Measurements from ENCODE around the gene WDR33.

The WDR33 gene

DNA sequence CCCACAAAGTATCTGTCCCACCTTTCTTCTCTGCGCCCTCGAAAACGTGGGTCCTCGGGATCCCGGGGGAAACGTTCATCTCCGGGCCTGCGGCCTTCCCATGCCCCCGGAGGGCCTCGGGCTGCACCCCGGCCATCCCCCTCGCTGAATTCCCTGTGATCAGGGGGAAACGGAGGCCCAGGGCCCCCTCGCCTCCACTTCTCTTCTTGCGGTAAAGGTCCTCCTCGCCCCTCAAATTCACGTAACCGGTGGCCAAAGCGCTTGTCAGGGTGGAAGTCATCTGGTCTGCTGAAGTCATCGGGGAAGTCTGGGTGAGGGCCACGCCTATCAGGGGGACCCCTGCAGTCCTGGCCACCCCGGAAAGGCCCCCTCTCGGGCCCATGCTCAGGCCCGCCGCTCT, 97.4 kb downstream of the WDR33 start:
- no peak for DNase-seq

DNA sequence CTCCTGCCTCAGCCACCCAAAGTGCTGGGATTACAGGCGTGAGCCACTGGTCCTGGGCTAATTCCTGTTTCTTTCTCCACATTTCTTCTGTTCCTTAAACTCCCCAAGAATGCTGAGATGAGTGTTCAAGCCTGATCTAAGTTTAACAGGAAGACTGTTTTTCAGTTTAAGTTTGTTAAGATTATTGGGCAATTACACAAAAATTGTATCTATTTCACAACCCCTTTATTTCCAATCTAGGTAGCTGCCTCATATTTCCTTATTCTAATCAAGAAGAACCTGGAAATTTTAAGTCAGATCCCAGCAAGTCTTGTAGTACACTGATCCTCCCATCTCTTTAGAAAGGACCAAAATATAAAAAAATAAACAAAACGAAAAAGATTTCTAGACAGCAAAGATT, 98.0 kb downstream of the WDR33 start:
- DNase-seq = no peak

DNA sequence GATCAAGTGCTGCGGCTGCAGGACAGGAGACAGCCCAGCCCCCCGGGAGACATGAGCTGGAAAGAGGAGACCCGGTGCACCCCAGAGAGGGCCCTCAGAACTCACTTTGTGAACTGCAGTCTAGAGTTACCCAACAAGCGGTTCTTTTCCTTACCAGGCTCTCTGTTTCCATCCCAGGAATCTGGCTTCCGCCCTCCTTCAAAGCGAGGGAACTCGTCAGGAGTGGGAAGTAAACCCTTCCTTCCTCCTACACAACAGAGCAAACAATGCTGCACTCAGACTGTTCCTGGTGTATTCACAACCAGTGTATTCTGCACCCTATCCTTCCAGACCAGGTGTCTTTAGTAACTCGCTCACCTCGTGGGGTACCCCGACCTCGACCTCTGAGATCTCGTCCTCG, 101.6 kb downstream of the WDR33 start:
- no peak for DNase-seq

DNA sequence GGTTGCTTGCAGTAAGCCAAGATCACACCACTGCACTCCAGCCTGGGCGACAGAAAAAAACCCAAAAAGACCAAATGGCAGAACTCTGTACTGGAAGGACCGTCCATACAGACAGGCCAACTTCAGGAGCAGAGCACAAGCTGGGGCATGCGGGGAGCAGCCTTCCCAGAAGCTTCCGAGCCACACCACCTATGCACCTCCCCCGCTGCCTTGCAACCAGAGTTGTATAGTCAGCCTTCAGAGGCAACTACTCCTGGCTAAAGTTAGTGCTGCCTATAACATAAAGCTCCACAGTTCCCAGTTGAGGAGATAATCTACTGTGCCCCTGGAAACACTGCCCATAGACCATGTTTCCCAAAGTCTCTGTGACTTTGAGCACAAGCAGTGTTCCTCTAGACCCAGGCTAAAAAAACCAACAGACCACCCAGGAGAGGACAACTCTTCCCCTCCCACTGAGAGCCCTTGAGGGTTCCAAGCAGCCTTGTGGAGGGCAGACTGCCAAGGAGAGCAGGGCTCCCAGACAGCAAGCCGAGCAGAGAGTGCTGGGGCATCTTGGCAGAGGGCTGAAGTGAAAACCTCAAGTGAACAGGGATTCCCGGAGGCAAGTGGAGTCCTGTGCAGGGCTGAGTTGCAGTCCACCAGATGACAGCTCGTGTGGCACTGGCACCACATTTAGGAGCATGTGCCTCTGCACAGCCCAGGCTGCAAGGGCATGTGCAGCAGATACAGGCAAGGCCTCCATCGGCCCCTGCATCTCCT, 102.9 kb downstream of the WDR33 start:
- DNase-seq = no peak

DNA sequence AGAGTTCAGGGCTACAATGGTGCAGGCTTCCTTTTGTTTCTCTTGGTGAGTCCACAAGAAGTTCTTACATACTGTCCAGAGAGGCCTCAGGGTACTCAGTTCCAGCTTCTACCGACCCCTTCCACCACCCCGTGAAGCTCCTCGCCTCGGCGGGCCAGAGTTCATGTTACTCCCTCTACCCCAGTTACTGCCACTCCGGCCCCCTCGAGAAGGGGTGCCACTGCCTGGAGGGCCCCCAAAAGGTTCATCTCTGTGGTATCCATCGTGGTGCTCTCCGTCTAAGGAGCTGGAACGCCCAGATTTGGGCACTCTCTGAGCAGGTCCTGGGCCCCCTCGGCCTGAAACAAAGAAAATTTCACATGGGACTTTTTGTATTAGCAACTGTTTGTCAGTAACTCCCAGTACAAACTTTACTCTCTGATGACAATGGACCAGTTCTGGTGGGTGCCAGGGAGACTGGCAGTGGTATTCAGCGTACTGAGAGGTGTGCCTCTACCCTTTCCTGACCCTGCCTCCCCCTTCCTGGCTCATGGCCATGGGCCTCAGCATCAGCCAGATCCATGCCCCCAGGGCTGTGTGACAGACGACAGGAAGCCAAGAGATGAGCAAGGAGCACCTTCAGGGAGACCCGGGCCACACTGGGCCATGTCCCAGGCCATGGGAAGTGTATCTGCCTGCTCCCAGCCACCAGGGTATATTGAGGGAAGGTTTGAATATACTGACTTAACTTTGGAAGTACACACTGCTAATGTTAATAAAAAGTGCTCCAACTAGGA, 104.6 kb downstream of the WDR33 start:
- DNase-seq = no peak

DNA sequence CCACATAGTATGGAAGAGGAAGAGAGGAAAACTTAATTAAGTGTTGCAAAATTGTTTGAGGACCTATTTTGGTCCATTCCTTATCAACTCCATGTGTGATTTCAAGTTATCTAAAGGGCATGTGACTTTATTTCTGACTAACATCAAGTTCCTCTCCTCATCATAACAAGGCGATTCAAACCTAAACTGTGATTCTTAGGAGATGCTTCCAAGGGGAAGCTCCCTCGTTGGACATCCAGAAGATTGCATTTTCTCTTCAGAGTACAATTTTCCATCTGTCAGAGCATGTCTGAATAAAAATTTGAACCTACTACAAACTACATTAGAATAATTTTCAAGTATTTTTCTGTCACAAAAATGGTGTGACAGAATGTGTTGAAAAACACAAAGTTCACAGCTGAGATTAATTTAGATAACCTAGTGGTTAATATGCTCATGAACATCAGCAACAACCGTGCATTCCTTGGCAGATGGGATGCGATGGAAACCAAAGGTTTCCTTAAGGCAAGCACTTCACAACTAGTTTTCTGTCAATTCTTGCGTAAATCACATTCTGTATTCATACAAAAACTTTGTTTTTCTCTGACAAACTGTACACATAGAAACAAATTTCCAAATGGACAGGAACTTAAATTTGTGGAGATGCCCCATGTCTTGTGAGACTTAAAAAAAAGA, 105.4 kb downstream of the WDR33 start:
- no peak for DNase-seq

DNA sequence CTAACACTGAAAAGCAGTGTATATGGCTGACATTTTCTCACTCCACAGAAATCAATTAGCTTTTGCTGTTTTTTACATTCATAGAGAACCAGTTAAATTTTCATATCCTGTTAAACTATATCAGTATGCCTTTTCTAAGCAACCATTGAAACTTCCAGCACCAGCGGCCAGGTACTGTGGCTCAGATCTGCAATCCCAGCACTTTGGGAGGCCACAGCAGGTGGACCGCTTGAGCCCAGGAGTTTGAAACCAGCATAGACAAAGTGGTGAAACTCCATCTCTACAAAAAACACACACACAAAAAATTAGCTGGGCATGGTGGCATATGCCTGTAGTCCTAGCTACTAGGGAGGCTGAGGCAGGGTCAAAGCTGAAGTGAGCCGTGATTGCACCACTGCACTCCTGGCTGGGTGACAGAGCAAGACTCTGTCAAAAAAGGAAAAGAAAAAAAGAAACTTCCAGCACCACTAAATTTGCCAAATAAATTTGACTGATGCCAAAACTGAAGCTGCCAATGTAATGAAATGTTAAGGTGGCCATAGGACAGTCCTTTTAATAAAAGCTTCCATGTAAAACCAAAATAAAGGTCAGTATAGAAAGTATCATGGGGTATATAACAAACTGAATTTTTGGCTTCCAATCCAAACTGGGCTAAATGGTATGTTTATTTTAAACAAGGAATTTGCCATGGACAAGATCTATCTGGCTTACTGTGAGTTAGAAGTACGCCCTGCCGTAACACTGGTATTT, 106.2 kb downstream of the WDR33 start:
- no peak for DNase-seq

DNA sequence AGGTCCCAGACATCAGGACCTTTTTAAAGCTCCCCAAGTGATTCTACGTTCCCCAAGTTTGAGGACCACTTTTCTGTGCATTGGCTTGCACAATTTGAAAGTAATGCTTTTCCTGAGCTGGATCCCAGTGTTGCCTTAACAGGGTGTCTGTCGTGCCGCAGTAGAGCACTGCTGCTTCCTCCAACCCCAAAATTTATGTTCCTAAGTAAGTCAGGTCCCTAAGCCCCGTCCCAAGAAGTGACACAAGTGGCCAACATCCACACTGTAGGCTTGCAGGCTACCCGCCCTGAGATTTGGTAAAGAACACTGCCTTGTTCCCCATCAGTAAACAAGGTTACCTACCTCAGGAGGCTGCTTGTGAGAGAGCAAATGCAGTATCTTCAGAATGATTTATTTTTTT, 107.7 kb downstream of the WDR33 start:
- DNase-seq = no peak

DNA sequence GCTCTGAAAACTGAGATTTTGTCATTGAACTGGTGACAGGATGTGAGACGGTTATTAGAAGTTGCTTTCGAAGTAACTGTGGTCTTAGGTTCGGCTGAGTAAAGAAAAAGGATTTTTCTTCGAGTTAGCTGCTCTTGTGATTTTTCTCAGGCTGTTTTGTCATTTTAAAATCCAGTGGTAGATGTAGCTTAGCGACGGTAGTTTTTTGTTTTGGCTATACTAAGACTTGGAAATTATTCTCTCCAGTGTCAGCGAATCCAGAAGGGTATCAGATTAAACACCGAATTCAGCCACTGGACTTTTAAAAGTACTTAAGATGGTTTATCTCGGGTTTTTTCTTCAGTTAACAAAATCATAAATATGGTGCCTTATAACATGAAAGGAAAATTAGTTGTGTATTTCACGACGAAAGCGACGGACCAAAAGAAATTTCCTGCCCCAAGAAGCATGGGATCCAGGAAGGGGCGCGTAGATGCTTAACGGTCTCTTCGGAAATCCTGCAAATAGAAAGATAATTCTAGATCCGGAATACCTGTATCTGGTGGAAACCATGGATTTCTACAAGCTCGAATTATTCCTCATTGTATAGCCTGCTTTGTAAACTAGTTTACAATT, 108.5 kb downstream of the WDR33 start:
- DNase-seq = no peak

DNA sequence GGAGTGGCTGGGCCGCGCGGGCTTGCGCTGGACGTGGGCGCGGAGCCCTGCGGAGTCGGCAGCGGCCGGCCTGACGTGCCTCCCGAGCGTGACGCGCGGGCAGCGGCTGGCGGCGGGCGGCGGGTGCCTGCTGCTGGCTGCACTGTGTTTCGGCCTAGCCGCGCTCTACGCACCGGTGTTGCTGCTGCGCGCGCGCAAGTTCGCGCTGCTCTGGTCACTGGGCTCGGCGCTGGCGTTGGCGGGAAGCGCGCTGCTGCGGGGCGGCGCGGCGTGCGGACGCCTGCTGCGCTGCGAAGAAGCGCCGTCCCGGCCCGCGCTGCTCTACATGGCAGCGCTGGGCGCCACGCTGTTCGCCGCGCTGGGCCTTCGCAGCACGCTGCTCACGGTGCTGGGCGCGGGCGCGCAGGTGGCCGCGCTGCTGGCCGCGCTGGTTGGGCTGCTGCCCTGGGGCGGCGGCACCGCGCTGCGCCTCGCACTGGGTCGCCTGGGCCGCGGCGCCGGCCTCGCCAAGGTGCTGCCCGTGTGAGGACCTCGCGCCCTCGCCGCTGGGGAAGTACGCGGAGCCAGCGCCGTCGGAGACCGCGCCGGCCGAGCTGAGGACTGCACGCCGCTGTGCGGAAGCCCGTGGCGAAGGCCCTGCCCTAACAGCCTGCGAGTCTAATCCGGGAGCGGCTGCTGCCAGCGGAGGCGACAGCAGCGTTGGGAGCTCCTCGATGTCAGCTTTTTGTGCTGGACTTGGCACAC, 109.1 kb downstream of the WDR33 start:
- DNase-seq = peak; percentile 87

DNA sequence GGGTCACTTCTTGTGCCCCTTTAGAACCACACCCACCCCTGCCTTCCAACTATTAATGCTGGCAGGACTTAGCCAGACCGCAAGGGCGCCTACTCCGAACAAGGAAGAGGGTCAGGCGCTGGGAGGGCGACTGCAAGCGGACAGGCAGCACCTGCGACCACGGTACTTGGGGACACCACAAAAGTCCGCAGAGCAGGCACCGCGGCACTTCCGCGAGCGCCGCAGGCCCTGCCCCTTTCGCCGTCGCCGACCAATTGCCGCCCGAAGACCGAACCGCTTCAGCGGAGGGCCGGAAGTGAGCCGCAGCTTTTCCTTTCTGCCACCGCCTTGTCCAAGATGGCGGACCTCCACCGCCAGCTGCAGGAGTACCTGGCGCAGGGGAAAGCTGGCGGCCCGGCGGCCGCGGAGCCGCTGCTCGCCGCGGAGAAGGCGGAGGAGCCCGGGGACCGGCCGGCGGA, 109.7 kb downstream of the WDR33 start, which contains the start of gene SFT2D3:
Gene SFT2D3 (plus strand): TSS at position 305 of the 458 bp plus-strand sequence. CDS start 32 bp downstream, at position 337.
- DNase-seq = peak; percentile 90

DNA sequence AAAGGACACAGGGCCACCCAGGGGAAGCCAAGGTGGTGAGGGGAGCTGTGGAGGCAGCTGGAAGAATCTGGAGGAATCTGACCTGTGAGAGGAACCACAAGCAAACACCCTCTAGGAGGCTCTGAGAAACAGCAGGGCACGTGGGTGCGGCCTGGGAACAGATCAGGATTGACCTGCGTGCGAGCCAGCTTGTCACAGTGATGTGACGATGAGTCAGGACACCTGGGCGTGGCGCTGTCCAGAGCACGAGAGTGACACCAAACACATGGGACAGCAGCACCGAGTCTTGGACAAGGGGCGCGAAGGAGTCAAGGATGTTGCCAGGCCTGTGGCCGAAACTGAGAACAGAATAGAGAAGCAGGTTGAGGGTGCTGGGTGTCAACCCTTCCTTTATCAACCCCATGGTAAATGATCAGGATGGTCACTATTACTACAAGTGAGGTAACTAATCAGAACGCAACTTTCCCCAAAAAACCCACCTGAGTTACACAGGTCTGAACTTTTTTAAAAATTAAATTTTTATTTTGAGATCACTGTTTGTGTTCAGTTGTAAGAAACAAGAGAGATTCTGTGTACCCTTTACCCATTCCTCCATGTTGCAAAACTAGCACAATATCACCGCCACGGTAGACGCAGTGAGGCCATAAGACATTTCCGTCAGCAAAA, 110.3 kb downstream of the WDR33 start:
- no peak for DNase-seq

DNA sequence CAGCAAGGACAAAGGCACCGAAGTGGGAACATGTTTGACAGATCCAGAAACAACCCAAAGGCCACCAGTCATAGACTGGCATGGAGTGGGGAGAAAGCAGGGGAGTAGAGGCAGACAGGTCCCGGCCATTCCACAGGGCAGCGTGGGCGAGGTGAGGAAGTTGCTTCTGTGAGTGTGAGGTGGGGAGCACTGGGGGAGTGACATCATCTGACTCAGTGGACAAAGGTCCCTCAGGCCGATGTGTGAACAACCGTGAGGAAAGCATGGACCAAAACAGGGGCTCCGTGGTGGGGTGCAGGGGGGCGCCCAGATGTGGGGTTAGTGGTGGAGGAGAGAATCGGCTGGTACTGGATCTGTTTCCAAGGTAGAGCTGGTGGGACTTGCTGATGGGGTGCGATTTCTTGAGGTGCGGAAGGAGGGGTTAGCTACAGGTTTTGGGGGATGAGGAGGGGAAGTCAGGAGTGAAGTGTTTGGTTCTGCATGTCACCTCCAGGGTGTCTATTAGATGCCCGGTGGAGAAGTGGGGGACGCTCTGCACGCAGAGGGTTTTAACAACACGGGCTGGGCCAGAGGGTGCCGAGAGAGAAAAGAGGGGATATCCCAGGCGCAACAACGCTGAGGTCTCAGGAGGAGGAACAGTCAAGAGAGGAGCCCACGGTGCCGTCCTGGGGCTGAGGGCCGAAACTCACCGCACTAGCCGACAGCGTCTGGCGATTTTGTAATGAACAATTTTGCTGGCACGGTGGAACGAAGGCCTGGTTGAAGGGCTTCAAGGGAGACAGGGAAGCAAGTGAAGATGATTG, 112.2 kb downstream of the WDR33 start:
- DNase-seq = no peak

DNA sequence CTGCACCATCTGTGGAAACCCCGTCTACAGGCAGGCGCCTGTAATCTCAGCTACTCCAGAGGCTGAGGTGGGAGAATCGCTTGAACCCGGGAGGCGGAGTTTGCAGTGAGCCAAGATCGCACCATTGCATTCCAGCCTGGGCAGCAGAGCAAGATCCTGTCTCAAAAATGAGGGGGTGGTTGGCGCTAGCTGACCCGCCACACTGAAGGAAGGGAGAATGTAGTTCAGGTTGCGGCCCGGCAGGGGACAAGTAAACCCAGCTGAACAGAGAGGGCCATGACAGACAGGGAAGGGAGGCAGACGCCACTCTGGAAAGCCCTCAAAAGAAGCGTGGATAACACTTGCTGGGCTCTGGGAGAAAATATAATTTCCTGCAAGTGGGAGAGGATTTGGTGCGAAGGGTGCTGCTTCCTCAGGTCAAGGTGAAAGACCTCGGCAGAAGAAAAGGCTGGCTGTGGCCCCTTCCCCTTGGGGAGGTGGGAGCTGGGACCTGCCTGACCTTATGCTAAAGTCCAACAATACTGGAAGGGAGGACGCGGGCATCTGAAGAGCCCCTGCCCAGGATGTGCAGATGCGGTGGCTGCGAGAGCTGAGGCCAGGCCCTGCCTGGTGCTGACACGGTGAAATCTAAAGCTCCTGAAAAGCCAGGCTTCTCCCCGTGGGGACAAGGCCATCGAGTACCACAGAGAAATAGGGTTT, 113.3 kb downstream of the WDR33 start:
- no peak for DNase-seq

DNA sequence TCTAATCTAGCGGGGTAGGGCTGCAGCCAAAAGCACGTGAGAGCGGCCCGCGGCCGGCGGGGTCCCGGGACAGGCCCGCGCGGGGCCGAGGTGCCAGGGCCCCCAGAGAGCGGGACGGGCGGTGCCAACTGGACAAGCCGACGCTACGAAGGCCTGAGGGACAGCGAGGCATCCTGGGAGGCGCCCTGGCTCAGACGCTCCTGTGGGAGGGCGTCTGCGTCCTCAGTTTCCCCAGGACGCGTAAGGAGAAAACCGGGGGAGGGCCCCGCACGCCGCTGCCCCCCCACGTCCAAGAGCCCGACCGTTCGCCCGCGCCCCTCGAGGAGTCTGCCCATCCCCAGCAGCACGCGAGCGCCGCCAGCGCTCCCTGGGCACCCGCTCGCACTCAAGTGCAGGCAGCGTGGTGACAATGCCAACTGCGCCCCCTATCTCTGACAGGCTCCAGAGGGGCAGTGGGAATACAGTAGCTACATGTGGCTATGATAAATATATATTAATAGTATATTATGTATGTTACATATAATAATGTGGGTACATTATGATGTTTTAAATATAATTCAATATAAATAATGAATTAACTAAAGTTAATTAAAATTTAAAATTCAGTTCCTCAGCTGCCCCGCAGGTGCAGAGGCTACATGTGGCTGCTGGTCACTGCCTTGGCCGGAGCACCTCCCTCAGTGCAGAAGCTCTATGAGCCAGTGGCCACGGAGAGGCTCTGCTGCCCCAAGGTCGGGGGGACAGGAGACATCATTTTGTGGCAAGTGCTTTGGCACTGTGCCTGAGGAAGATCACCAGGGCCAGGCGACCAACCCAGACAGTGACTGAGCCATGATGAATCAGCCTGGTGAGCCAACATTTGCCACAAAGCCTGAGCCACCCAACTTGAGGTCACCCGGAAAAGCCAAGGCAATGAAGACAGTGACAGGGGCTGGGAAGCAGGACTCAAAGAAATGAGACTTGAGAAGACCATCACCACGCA, 115.2 kb downstream of the WDR33 start:
- DNase-seq = no peak

DNA sequence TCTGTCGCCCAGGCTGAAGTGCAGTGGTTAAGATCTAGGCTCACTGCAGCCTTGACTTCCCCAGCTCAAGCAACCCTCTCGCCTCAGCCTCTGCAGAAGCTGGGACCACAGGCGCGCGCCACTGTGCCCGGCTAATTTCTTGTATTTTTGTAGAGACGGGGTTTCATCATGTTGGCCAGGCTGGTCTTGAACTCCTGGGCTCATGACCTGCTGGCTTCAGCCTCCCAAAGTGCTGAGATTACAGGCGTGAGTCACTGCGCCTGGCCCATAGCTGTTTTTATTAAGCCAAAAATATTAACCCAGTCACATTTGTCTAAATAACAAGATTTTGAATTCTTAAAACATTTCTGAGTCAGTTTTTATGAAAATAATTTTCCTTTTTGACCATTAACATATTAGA, 116.0 kb downstream of the WDR33 start:
- no peak for DNase-seq

DNA sequence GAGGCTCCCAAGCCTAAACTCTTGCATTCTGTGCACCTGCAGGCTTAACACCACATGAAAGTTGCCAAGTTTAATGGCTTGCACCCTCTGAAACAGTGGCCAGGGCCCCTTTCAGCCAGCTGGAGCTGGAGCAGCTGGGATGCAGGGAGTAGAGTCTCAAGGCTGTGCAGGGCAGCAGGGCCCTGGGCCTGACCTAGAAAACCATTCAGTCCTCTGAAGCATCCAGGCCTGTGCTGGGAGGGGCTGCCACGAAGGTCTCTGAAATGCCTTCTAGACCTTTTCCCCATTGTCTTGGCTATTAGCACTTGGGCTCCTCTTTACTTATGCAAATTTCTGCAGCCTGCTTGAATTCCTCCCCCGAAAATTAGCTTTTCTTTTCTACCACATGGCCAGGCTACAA, 120.3 kb downstream of the WDR33 start:
- DNase-seq = no peak

DNA sequence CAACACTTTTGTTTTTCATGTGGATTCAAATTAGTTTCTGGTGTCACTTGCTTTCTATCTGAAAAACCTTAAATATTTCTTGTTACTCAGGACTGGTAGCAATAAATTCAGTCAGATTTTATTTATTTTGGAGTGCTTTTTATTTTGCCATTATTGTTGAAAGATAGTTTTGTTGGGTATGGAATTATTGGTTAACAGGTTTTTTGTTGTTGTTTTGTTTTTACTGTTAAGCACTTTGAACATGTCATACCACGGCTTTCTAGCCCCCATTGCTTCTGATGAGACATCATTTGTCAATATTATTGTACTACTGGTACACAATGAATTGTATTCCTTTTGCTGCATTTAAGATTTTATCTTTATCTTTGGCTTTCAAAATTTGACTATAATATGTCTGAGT, 122.6 kb downstream of the WDR33 start:
- no peak for DNase-seq
